ENCODE results near the gene TEAD4.

Gene TEAD4

DNA sequence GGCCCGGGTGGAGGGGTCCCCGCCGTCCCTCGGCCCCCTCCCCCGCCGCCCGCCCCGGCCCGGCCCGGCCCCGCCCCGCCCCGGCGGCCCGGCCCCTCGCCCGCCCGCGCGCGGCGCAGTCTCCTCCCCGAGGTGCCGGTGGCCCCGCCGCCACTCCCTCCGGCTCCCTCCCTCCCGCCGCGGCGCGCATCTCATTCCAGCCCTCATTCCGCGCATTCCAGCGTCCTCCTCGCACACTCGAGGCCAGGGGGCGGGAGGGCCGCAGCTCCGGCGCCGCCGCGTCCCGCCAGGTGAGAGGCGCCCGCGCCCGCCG lies at the start of gene TEAD4:
Gene TEAD4, plus strand, starts transcription at position 206 of the 313 bp plus-strand sequence.
- no peak for TF ChIP-seq ZFX (IDR thresholded peaks at IDR 0.05; ENCODE audit: borderline replicate concordance)
- TF ChIP-seq, protein P1, sequence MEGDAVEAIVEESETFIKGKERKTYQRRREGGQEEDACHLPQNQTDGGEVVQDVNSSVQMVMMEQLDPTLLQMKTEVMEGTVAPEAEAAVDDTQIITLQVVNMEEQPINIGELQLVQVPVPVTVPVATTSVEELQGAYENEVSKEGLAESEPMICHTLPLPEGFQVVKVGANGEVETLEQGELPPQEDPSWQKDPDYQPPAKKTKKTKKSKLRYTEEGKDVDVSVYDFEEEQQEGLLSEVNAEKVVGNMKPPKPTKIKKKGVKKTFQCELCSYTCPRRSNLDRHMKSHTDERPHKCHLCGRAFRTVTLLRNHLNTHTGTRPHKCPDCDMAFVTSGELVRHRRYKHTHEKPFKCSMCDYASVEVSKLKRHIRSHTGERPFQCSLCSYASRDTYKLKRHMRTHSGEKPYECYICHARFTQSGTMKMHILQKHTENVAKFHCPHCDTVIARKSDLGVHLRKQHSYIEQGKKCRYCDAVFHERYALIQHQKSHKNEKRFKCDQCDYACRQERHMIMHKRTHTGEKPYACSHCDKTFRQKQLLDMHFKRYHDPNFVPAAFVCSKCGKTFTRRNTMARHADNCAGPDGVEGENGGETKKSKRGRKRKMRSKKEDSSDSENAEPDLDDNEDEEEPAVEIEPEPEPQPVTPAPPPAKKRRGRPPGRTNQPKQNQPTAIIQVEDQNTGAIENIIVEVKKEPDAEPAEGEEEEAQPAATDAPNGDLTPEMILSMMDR (IDR thresholded peaks at IDR 0.05) = no peak

DNA sequence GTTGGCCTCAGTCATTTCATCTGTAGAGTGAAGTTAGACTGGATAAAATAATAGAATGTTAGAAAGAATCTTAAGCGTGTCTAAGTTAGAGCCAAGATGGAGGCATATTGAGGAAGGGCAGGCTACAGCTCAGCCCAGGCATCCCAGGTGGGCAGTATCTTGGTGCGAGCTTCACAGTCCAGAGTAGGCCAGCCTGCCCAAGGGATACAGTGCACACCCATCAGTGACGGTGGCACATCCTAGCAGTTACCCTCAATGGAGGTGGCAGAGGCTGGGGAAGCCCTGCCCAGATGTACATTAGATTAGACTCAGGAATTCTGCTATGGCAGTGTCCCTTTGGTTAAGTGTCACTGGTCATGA lies 47.0 kb upstream of the TEAD4 start:
- no peak overlapping the region for H3K27ac ChIP-seq
- TF ChIP-seq, protein P1 (IDR thresholded peaks at IDR 0.05) = no peak
- TF ChIP-seq ZFX (IDR thresholded peaks at IDR 0.05; ENCODE audit: borderline replicate concordance) = no peak

More for the DNA sequence above, at the start of gene TEAD4:
- peak within 1 kb of the TSS; percentile 98 for H3K27ac ChIP-seq

DNA sequence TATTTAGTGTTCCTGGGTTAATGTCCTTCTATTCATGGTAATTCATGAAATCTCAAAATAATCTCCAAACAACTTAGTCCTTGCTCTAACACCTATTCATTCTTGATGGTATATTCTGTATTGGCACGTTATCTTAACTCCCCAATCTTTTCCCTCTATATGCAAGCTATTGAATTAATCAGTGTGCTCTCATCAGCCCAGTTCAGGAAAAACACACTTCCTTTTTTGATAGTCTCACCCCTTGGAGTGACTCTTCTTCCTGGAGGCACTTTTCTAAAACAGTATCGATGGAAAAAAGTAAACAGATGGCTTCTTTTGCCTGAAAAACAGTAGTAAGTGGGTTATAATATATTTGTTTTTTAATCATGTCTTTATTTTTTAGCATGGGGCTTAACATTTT lies 39.9 kb upstream of the TEAD4 start:
- TF ChIP-seq ZFX (IDR thresholded peaks at IDR 0.05; ENCODE audit: borderline replicate concordance) = no peak
- TF ChIP-seq, protein P1 (IDR thresholded peaks at IDR 0.05) = no peak
- no peak overlapping the region for H3K27ac ChIP-seq

DNA sequence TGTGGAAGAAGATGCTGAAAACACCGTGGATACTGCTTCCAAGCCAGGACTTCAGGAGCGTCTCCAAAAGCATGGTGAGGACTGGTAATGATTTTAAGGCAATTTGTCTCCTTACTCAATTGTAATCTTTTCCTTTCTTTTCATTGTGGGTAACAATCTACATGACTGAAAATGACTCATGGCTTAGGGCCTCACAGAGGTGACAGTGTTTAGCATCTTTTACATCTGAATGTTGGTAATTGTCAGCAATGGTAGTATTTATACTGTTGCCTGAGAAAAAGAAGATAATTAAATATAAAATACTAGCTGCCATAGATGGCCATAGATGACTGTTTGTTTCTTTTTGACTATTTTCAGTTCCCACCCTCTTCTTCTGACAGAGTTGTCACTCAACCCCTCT lies 36.9 kb upstream of the TEAD4 start:
- H3K27ac ChIP-seq = no peak overlapping the region

DNA sequence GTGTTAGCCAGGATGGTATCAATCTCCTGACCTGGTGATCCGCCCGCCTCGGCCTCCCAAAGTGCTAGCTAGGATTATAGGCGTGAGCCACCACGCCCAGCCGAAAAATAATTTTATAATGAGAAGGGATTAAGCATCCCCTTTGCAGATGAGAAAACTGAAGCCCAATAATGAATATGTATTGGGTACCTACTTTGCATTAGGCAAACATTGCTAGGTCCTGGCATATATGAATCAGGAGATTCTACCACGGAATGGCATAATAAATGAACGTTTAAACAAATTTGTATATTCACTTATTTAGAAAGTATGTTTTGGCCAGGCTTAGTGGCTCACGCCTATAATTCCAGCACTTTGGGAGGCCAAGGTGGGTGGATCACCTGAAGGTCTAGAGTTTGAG lies 36.1 kb upstream of the TEAD4 start:
- H3K27ac ChIP-seq = no peak overlapping the region
- TF ChIP-seq ZFX (IDR thresholded peaks at IDR 0.05; ENCODE audit: borderline replicate concordance) = no peak
- TF ChIP-seq, protein P1 (IDR thresholded peaks at IDR 0.05) = no peak

More for the DNA sequence above, 36.9 kb upstream of the TEAD4 start:
- TF ChIP-seq, protein P1 (IDR thresholded peaks at IDR 0.05) = no peak
- no peak for TF ChIP-seq ZFX (IDR thresholded peaks at IDR 0.05; ENCODE audit: borderline replicate concordance)

DNA sequence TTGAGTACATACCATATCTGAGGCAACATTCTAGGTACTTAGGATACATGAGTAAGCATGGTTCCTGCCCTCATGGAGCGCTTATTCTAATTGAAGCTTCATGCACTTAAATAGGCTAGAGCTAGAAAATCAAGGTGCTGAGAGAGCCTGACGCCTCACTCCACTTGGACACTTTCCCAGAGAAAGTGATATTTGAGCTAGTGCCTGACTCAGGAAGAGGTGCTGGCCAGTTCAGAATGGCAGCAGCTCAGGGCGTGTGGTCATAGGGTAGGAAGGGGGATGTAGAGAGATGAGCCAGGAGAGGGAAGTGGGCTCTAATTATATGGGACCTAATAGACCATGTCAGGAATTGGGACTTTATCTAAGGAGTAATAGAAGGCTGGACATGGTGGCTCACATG lies 35.2 kb upstream of the TEAD4 start:
- no peak overlapping the region for H3K27ac ChIP-seq
- TF ChIP-seq, protein P1 (IDR thresholded peaks at IDR 0.05) = no peak
- TF ChIP-seq ZFX (IDR thresholded peaks at IDR 0.05; ENCODE audit: borderline replicate concordance) = no peak

DNA sequence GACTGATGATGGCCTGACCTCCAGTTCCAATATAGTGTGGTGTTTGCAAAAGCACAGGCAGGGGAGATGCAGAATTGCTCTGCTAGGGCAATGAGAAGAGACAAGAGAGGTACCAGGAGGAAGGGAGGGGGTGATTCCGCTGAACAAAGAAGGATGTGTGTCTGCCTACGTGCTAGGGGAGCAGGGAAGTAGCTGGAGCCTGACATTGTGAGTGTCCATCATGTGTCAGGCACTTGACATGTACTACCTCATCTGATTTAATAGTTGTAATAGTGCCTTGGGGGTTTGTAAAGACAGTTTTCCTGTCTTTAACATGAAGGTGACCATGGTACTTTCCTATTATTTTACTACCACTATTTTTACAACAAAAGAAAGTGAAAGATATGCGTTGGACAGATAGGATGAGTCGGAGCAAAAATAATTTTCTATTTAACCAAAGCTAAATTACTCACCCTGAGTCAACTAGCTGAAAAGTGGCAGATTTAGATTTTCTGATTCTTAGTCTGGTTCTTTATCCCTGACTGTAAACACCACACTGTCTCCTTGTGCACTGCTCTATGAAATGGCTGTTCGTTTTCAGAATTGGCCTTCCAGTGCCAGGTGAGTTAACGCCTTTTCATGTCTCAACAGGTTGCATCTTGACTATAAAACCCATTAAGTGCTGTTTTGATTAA lies 33.7 kb upstream of the TEAD4 start:
- TF ChIP-seq ZFX (IDR thresholded peaks at IDR 0.05; ENCODE audit: borderline replicate concordance) = no peak
- TF ChIP-seq, protein P1 (IDR thresholded peaks at IDR 0.05) = no peak
- H3K27ac ChIP-seq = no peak overlapping the region

Measured in 22Rv1 (cell line).